Liver (tissue), 3 donors: Measurements from ENCODE around the gene ETAA1.

Experiments used
- EGR1 ChIP-seq, 2 donors: IDR thresholded peaks; 2 replicates each; pipeline ENCODE4 v1.6.1; 2016 to 2018; ENCODE audit warnings: antibody characterized with exemption in 2 of 2, low read depth in 2 of 2
- FOXA1 ChIP-seq: IDR thresholded peaks from 2 replicates; pipeline ENCODE4 v1.6.1; 2016; ENCODE audit warnings: antibody characterized with exemption
- GABPA ChIP-seq, 2 donors: IDR thresholded peaks in 1 of 2; conservative IDR thresholded peaks in 1 of 2; 2 replicates each; pipeline ENCODE4 v1.6.1; 2016; ENCODE audit warnings: antibody characterized with exemption in 2 of 2, mild to moderate bottlenecking in 1 of 2, moderate library complexity in 1 of 2
- HNF4A ChIP-seq, 2 donors: conservative IDR thresholded peaks; 2 replicates each; pipeline ENCODE4 v1.6.1; 2016; ENCODE audit warnings: antibody characterized with exemption in 2 of 2, mild to moderate bottlenecking in 2 of 2
- JUND ChIP-seq, 2 donors: IDR thresholded peaks; 2 replicates each; pipeline ENCODE4 v1.6.1; 2016; ENCODE audit warnings: antibody characterized with exemption in 2 of 2
- RXRA ChIP-seq, 2 donors: IDR thresholded peaks; 2 replicates each; pipeline ENCODE4 v1.6.1; 2017 to 2018; ENCODE audit warnings: antibody characterized with exemption in 2 of 2, mild to moderate bottlenecking in 1 of 2
- SP1 ChIP-seq: IDR thresholded peaks from 2 replicates; pipeline ENCODE4 v1.6.1; 2018; ENCODE audit warnings: antibody characterized with exemption, mild to moderate bottlenecking
- TAF1 ChIP-seq: conservative IDR thresholded peaks from 2 replicates; pipeline ENCODE4 v1.6.1; 2016; ENCODE audit warnings: antibody characterized with exemption, mild to moderate bottlenecking
- YY1 ChIP-seq: IDR thresholded peaks from 2 replicates; pipeline ENCODE4 v1.6.1; 2016; ENCODE audit warnings: antibody characterized with exemption, mild to moderate bottlenecking
- TF ChIP-seq, protein P1 (sequence below): IDR thresholded peaks from 2 replicates; pipeline ENCODE4 v1.6.1; 2016; ENCODE audit warnings: antibody characterized with exemption
- TF ChIP-seq, protein P2 (sequence below): fragments of 150-350 bp; IDR thresholded peaks from 2 replicates; pipeline ENCODE4 v1.5.1; 2017; ENCODE audit warnings: improper control_type of control experiment, low read depth, low read length; ENCODE audit not compliant: missing input control
- TF ChIP-seq, protein P3 (sequence below): IDR thresholded peaks from 2 replicates; pipeline ENCODE4 v1.6.1; 2016; ENCODE audit warnings: antibody characterized with exemption, mild to moderate bottlenecking
- TF ChIP-seq, protein P4 (sequence below): IDR thresholded peaks from 2 replicates; pipeline ENCODE4 v1.6.1; 2016; ENCODE audit warnings: antibody characterized with exemption
- donor health status: healthy.
- donor health status: healthy.

DNA sequence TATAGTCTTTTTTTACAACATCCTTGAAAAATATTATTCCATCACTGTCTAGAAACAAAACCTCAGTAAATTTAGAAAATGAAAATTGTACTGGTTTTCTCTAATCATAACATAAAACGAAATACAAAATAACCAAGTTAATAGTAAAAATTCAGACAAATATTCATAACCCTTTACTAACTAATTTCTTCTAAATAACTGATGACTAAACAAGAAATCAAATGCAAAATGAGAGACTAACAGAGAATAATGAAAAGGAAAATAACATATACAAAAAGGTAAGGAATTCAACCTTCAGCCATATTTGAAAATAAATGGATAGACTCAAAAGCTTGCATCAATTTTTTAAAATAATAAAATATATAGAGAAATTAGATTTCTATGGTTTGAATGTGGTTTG is 18.6 kb upstream of the ETAA1 start:
- TF ChIP-seq, protein P1, sequence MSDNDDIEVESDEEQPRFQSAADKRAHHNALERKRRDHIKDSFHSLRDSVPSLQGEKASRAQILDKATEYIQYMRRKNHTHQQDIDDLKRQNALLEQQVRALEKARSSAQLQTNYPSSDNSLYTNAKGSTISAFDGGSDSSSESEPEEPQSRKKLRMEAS: no peak
- TF ChIP-seq, protein P2, sequence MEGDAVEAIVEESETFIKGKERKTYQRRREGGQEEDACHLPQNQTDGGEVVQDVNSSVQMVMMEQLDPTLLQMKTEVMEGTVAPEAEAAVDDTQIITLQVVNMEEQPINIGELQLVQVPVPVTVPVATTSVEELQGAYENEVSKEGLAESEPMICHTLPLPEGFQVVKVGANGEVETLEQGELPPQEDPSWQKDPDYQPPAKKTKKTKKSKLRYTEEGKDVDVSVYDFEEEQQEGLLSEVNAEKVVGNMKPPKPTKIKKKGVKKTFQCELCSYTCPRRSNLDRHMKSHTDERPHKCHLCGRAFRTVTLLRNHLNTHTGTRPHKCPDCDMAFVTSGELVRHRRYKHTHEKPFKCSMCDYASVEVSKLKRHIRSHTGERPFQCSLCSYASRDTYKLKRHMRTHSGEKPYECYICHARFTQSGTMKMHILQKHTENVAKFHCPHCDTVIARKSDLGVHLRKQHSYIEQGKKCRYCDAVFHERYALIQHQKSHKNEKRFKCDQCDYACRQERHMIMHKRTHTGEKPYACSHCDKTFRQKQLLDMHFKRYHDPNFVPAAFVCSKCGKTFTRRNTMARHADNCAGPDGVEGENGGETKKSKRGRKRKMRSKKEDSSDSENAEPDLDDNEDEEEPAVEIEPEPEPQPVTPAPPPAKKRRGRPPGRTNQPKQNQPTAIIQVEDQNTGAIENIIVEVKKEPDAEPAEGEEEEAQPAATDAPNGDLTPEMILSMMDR: no peak
- no peak for TF ChIP-seq JUND (IDR thresholded peaks at IDR 0.05)
- TF ChIP-seq FOXA1: no peak
- TF ChIP-seq EGR1 (IDR thresholded peaks at IDR 0.05; ENCODE audit: low read depth in 2 of 2): no peak
- TF ChIP-seq HNF4A (conservative IDR thresholded peaks at IDR 0.05): no peak
- TF ChIP-seq TAF1: no peak
- TF ChIP-seq, protein P3, sequence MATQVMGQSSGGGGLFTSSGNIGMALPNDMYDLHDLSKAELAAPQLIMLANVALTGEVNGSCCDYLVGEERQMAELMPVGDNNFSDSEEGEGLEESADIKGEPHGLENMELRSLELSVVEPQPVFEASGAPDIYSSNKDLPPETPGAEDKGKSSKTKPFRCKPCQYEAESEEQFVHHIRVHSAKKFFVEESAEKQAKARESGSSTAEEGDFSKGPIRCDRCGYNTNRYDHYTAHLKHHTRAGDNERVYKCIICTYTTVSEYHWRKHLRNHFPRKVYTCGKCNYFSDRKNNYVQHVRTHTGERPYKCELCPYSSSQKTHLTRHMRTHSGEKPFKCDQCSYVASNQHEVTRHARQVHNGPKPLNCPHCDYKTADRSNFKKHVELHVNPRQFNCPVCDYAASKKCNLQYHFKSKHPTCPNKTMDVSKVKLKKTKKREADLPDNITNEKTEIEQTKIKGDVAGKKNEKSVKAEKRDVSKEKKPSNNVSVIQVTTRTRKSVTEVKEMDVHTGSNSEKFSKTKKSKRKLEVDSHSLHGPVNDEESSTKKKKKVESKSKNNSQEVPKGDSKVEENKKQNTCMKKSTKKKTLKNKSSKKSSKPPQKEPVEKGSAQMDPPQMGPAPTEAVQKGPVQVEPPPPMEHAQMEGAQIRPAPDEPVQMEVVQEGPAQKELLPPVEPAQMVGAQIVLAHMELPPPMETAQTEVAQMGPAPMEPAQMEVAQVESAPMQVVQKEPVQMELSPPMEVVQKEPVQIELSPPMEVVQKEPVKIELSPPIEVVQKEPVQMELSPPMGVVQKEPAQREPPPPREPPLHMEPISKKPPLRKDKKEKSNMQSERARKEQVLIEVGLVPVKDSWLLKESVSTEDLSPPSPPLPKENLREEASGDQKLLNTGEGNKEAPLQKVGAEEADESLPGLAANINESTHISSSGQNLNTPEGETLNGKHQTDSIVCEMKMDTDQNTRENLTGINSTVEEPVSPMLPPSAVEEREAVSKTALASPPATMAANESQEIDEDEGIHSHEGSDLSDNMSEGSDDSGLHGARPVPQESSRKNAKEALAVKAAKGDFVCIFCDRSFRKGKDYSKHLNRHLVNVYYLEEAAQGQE: no peak
- TF ChIP-seq GABPA (IDR thresholded peaks at IDR 0.05 in 1 of 2, conservative IDR thresholded peaks at IDR 0.05 in 1 of 2): no peak
- TF ChIP-seq, protein P4, sequence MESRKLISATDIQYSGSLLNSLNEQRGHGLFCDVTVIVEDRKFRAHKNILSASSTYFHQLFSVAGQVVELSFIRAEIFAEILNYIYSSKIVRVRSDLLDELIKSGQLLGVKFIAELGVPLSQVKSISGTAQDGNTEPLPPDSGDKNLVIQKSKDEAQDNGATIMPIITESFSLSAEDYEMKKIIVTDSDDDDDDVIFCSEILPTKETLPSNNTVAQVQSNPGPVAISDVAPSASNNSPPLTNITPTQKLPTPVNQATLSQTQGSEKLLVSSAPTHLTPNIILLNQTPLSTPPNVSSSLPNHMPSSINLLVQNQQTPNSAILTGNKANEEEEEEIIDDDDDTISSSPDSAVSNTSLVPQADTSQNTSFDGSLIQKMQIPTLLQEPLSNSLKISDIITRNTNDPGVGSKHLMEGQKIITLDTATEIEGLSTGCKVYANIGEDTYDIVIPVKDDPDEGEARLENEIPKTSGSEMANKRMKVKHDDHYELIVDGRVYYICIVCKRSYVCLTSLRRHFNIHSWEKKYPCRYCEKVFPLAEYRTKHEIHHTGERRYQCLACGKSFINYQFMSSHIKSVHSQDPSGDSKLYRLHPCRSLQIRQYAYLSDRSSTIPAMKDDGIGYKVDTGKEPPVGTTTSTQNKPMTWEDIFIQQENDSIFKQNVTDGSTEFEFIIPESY: no peak
- TF ChIP-seq YY1: no peak
- no peak for TF ChIP-seq RXRA (IDR thresholded peaks at IDR 0.05)
- no peak for TF ChIP-seq SP1
